Ramos (cell line): ENCODE data around the gene RXRB.

Source experiments
- in situ Hi-C: fragments of 300-500 bp; cut with MboI; formaldehyde crosslinking; loops from one replicate; pipeline ENCODE4 v1.14.3; 2022; ENCODE audit warnings: low sequenced_read_pairs; ENCODE audit not compliant: unreplicated experiment

RXRB gene

GRCh38 chr6:33178755-33179475, 21.6 kb downstream of the RXRB start:
- in situ Hi-C loops: no loop called here

- in situ Hi-C loops: no loop called here
Measured at GRCh38 chr6:33177552-33178446, 22.7 kb downstream of the RXRB start.

DNA sequence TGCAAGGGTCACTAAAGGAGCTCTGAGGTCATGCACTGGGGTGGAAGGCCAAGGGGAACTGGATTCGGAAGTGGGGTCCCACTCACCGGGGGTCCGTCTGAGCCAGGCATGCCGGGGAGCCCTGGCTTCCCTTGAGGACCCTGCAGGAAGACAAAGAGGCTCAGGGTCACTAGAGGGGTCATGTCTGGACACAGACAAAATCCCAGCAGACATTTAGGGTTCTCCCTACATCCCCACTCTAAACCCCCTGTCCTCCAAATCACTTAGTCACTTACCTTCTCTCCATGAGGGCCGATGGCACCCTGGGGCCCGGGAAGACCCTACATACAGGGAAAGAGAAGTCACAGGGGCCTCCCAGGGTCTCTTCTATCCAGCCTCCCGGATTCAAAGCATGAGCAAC, 23.6 kb downstream of the RXRB start:
- in situ Hi-C loops: no loop called here

DNA sequence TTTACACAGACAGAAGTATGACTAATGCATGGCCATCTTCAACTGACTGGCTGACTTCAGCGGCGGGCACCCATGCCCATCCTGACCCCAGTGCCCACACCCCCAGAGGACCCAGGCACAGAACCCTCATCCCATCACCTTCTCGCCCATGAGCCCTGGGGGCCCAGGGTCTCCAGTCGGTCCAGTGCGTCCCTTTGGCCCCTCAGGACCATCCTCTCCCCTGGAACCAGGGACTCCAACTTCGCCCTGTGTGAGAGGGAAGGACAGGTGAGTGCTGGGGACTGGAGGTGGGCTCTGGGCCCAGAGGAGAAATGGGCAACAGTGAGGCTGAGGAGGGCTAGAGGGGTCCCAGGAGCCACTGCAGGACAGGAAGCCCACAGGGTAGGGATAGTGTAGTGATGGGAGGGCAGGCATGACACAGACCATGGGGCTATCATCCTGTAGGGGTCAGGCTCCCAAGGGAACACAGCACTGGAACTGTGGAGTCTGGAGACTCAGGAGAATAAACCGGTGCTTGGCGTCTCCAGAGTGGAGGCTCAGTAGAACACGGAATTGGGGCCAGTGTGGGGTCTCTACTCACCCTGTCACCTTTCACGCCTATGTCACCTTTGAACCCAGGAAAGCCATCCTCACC, 24.9 kb downstream of the RXRB start:
- in situ Hi-C loops: no loop called here

GRCh38 chr6:33174784-33175183, 25.7 kb downstream of the RXRB start:
- in situ Hi-C loops: no loop called here

GRCh38 chr6:33173535-33174180, 26.8 kb downstream of the RXRB start:
- in situ Hi-C loops: no loop called here

DNA sequence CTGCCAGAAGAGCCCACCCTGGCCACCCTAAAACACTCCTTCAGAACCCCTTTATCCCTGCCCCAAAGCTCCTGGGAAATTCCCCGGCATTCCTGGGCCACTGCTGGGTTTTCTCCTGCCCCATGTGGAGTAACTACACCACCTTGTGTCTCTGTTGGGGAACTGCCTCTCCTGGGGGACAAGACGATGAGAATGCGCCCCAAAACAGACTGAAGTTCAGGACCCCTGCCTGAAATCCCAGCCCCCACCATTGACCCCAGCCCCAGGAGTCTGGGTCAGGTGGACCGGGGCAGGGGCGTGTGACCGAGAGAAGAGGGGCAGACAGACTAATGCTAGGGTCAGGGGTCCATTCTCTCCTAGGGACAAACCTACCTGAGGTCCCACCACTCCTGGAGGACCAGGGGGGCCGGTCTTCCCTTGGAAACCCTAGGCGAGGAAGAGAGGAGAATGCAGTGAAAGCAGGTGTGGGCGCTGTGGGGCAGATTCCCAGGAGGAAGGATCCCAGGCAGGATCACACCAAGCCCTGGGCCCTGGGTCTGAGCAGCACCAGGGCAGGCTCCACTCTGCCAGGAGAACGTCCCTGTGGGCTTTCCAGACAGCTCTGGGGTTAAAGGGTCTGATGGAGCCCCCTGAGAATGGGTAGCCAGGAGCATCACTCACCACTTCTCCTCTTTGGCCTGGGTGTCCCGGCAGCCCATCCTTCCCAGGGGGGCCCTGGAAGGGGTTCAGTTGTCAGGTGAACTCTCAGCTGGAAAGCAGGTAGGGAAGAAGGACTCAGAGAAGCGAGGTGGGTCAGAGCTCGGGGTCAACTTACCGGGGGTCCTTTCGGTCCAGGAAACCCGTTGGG, 27.6 kb downstream of the RXRB start:
- in situ Hi-C loops: no loop called here

- in situ Hi-C loops: no loop called here
Measured at GRCh38 chr6:33171880-33172687, 28.4 kb downstream of the RXRB start.

DNA sequence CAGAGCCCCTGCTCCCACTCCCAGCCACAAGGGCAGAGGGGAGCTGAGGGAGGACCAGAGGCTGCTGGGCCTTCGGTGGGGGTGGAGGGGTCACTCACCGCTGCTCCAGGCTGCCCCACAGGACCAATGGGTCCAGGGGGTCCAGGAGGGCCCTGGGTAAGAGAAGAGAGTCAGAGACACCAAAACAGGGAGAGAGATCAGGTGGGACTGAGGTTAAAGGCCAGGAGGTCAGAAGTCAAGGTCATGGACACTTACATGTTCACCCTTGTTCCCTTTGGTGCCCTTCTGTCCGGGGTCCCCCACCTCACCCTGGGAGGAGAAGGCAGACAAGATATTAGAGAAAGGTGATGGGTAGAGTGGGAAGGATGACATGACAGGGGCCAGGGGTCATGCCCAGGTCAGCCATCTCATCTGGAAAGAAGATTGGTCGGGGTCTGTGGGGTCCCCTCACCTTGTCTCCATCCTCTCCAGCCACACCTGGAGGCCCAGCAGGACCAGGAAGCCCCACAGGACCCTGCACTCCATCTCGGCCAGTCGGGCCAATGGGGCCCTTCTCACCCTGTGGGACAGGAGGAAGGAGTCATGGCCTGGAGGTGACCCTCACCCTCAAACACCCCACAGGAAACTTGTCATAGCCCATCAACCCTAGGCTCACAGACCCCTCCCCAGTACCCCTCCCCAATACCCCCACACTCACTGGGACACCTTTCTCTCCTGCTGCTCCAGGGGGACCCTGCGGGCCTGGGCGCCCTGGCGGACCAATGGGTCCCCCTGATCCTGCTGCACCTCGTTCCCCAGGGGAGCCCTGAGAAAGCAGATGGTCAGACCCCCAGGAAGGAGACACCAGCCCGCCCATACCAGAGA, 29.2 kb downstream of the RXRB start:
- in situ Hi-C loops: no loop called here

DNA sequence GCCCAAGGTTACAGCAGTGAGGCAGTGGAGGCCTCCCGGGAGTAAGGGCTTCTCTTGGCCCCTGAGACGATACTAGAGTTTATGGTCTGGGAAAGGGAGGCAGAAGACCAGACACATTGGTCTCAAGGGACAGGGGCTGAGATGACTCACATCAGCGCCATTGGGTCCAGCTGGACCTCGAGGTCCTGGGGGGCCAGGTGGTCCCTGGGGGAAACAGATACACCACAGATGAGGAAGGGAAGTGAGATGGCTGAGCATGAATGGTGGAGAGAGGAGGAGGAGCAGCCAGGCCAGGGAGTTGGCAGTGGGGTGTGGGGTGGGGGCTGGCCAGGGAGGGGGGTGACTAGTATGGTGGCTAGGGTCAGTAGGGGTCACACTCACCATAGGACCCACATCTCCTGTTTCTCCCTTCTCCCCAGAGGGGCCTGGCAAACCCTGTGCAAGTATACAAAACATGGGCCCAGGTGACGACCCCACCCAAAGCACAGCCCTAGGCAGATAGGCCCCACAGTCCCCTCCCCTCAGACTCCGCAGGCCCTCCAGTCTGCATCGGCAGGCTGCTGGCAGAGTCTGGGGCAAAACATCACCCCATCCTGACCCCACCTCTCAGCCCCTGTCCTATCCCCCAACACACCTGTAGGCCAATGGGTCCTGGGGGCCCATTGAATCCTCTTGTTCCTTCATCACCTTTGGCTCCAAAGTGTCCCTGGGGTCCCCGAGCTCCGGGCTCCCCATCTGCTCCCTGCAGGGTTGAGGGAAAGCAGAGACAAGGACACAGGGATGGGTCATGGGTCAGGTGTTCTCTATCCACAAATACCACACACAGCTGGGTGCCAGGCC, 30.1 kb downstream of the RXRB start:
- in situ Hi-C loops: no loop called here

GRCh38 chr6:33169291-33170175, 30.9 kb downstream of the RXRB start:
- in situ Hi-C loops: no loop called here

- in situ Hi-C loops: no loop called here
Measured at GRCh38 chr6:33168639-33169038, 31.8 kb downstream of the RXRB start.

- in situ Hi-C loops: no loop called here
Measured at GRCh38 chr6:33168284-33168601, 32.2 kb downstream of the RXRB start.

- in situ Hi-C loops: no loop called here
Measured at GRCh38 chr6:33167374-33168283, 32.8 kb downstream of the RXRB start.

DNA sequence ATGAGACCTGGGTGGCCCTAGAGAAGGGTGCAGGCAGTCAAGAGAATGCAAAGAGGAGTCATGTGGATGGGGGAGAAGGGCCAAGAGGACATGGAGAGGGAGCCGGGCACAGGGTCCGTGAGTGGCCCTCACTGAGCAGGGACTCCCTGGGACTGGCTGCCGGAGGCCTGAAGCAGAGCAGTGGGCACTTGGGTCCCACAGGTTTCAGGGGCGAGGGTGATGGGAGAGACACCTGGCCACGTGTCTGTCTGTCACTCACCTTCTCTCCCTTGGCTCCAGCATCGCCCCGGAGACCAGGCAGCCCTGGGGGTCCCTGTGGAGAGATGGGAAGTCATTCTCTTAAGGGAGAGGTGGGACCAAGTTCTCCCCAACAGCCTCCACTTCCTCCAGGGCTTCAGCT, 33.7 kb downstream of the RXRB start:
- in situ Hi-C loops: no loop called here
